MCF 10A (cell line): Measurements from ENCODE around the gene CEP170. TPM values are rescaled to one million over a fixed set of nuclear protein-coding genes. Genes with fewer than 3 reads are reported as not detected.

Experiments
- Bru-seq: library from RNA; stranded (reverse); fragments of 400-500 nt; gene quantifications from one replicate; lab custom pipeline; 2021; lab: Mats Ljungman, UMichigan
- BruChase-seq, 2 experiments: library from RNA; stranded (reverse); fragments of 400-500 nt; gene quantifications; one replicate each; lab custom pipeline; 2021; lab: Mats Ljungman, UMichigan
- BruUV-seq: library from RNA; stranded (reverse); fragments of 400-500 nt; replicated peaks from 2 replicates; lab custom pipeline; 2021; lab: Mats Ljungman, UMichigan
- CTCF ChIA-PET: fragments of 300-600 bp; sonication (Branson Sonifier 250); formaldehyde crosslinking; extraction: SDS; loops from one replicate; lab custom pipeline; 2021; ENCODE audit warnings: antibody characterized with exemption, inconsistent platforms; lab: Yijun Ruan, JAX
- POLR2A ChIA-PET: fragments of 300-600, 350-650 bp; sonication (Branson Sonifier 250); formaldehyde crosslinking; extraction: SDS; loops from one replicate; lab custom pipeline; 2020; ENCODE audit warnings: antibody characterized with exemption, inconsistent platforms; lab: Yijun Ruan, JAX
- DNase-seq: peaks from one replicate; pipeline ENCODE4 v3.0.0-alpha.2; 2018; ENCODE audit not compliant: unreplicated experiment
- H3K27ac Mint-ChIP-seq: one replicate; pipeline ENCODE4 v1.8.0; 2022; ENCODE audit warnings: mild to moderate bottlenecking, low read depth, mixed read lengths; ENCODE audit not compliant: unreplicated experiment
- H3K27me3 Mint-ChIP-seq: one replicate; pipeline ENCODE4 v1.8.0; 2022; ENCODE audit warnings: mixed read lengths; ENCODE audit not compliant: insufficient read depth, unreplicated experiment
- H3K36me3 Mint-ChIP-seq: one replicate; pipeline ENCODE4 v1.8.0; 2022; ENCODE audit warnings: mild to moderate bottlenecking, moderate library complexity, mixed read lengths; ENCODE audit not compliant: insufficient read depth, unreplicated experiment
- H3K4me1 Mint-ChIP-seq: one replicate; pipeline ENCODE4 v1.8.0; 2022; ENCODE audit warnings: mixed read lengths; ENCODE audit not compliant: insufficient read depth, unreplicated experiment
- H3K4me3 Mint-ChIP-seq: one replicate; pipeline ENCODE4 v1.8.0; 2022; ENCODE audit warnings: mild to moderate bottlenecking, moderate library complexity, mixed read lengths; ENCODE audit not compliant: unreplicated experiment
- H3K9me3 Mint-ChIP-seq: one replicate; pipeline ENCODE4 v1.8.0; 2022; ENCODE audit warnings: mixed read lengths; ENCODE audit not compliant: unreplicated experiment
- intact Hi-C: fragments of 100-400 bp; cut with micrococcal nuclease; formaldehyde crosslinking; loops from 2 replicates; pipeline ENCODE4 v1.14.1; 2022
- long read RNA-seq: library from polyadenylated mRNA; stranded (forward); transcript quantifications from one replicate; pipeline ENCODE4 v2.0.0, GENCODE V29; 2022
- total RNA-seq: library from RNA; stranded (reverse); gene quantifications from 2 replicates; pipeline ENCODE4 v1.2.3, GENCODE V29; 2022
- TF ChIP-seq, protein P1 (sequence below): fragments of 200-600 bp; IDR thresholded peaks from one replicate; pipeline ENCODE4 v1.8.0; 2022; ENCODE audit warnings: antibody characterized with exemption, mild to moderate bottlenecking; ENCODE audit not compliant: unreplicated experiment

The CEP170 gene
- total RNA-seq (148 and 182 TPM in 2 replicates), Bru-seq, nascent RNA (percentile 95 among the genes with signal in this experiment), BruChase-seq, experiment 1, labeled RNA remaining after a 6-hour chase (percentile 91 among the genes with signal in this experiment), BruChase-seq, experiment 2, labeled RNA remaining after a 2-hour chase (percentile 94 among the genes with signal in this experiment)
- long read RNA-seq, full-length matches to known transcripts = 20 of 71 reads
- long read RNA-seq, partial matches to known transcripts = 12 of 71 reads
- long read RNA-seq, other reads (novel, unspliced or antisense) = 39 of 71 reads

- intact Hi-C loops = loop anchor here (1.0 to 5.0 kb wide), 5 partner anchors 32 to 83 kb away; no protein-coding TSS in a partner anchor
- no TSS peak for BruUV-seq
- no peaks in the 10 kb centered on the region for H3K9me3 Mint-ChIP-seq
- peaks cover 24% of the 10 kb centered on the region for H3K4me1 Mint-ChIP-seq
- CTCF ChIA-PET = interaction anchor here (0.6 to 1.9 kb wide), 11 partner anchors 8 to 1645 kb away, joined by 3 to 16 read pairs (median 3); no protein-coding TSS in a partner anchor
- no peaks in the 10 kb centered on the region for H3K27me3 Mint-ChIP-seq
- H3K36me3 Mint-ChIP-seq = peaks cover 13% of the 10 kb centered on the region
- TF ChIP-seq, protein P1, sequence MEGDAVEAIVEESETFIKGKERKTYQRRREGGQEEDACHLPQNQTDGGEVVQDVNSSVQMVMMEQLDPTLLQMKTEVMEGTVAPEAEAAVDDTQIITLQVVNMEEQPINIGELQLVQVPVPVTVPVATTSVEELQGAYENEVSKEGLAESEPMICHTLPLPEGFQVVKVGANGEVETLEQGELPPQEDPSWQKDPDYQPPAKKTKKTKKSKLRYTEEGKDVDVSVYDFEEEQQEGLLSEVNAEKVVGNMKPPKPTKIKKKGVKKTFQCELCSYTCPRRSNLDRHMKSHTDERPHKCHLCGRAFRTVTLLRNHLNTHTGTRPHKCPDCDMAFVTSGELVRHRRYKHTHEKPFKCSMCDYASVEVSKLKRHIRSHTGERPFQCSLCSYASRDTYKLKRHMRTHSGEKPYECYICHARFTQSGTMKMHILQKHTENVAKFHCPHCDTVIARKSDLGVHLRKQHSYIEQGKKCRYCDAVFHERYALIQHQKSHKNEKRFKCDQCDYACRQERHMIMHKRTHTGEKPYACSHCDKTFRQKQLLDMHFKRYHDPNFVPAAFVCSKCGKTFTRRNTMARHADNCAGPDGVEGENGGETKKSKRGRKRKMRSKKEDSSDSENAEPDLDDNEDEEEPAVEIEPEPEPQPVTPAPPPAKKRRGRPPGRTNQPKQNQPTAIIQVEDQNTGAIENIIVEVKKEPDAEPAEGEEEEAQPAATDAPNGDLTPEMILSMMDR = no peak
- peak; percentile 99 for DNase-seq
- peak within 1 kb of the TSS; percentile 97 for H3K27ac Mint-ChIP-seq
- H3K4me3 Mint-ChIP-seq = peak within 1 kb of the TSS; percentile 84
- POLR2A ChIA-PET = interaction anchor here (0.6 to 8.3 kb wide), 51 partner anchors 7 to 1736 kb away, joined by 3 to 208 read pairs (median 4); partner anchors contain the start of genes CHML, COX20, FH and HNRNPU
Observed at GRCh38 chr1:243254927-243255790, at the start of gene CEP170. CEP170 (minus strand) TSS chr1:243255281; CDS start chr1:243225280, 30,001 bp downstream.

DNA sequence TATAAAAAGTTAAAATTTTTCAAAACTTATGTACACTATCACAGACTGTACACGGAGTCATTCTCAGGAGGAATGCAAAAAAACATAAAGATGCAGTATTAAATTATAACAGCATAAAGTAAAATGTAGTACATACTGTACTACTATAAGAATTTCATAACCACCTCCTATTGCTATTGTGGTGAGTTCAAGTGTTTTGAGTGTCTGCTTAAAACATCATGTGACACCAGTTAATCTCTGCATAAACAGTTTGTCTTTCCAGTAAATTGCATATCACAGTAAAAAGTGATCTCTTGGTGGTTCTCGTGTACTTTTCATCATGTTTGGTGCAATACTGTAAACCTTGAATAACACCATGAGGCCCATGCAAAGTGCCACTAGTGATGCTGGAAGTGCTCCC lies 46.0 kb upstream of the CEP170 start:
- POLR2A ChIA-PET = interaction anchor here (1.7 kb wide), 1 partner anchor 46 kb away, joined by 6 read pairs; the partner anchor contains the start of genes CEP170 and SDCCAG8
- no peak overlapping the region for H3K27ac Mint-ChIP-seq
- H3K4me1 Mint-ChIP-seq = peaks cover 5% of the 10 kb centered on the region
- CTCF ChIA-PET = interaction anchor here (0.7 kb wide), 1 partner anchor 16 kb away, joined by 3 read pairs; no protein-coding TSS in a partner anchor
- BruUV-seq = no TSS peak
- peaks cover 61% of the 10 kb centered on the region for H3K36me3 Mint-ChIP-seq
- no peak for DNase-seq
- TF ChIP-seq, protein P1 = no peak
- peaks cover 8% of the 10 kb centered on the region for H3K9me3 Mint-ChIP-seq
- no peak overlapping the region for H3K4me3 Mint-ChIP-seq
- intact Hi-C loops = no loop called here
- H3K27me3 Mint-ChIP-seq = no peaks in the 10 kb centered on the region

GRCh38 chr1:243299069-243299468 lies 44.0 kb upstream of the CEP170 start:
- TF ChIP-seq, protein P1 = no peak
- no TSS peak for BruUV-seq
- Mint-ChIP-seq H3K36me3 (peaks cover 45% of the 10 kb centered on the region), H3K4me1 (peaks cover 24% of the 10 kb centered on the region), H3K27me3 (no peaks in the 10 kb centered on the region), H3K9me3 (peaks cover 8% of the 10 kb centered on the region), H3K27ac (no peak overlapping the region), H3K4me3 (no peak overlapping the region)
- intact Hi-C loops = no loop called here
- DNase-seq = no peak
- POLR2A ChIA-PET = no interaction called here
- CTCF ChIA-PET = no interaction called here
